Effector memory CD4-positive, alpha-beta T cell (primary cell): ENCODE data around the gene GSX2.

Experiments
- DNase-seq, 3 donors: peaks; one replicate each; pipeline ENCODE4 v3.0.0-alpha.2; 2020
- H3K27ac ChIP-seq: 2 replicates; pipeline ENCODE4 v1.7.0; 2013; ENCODE audit warnings: mild to moderate bottlenecking, low read length, moderate library complexity; ENCODE audit not compliant: insufficient read depth, poor library complexity, severe bottlenecking
- H3K27me3 ChIP-seq: replicated peaks from 2 replicates; pipeline ENCODE4 v1.7.0; 2013; ENCODE audit warnings: mild to moderate bottlenecking, low read length; ENCODE audit not compliant: insufficient read depth, control insufficient read depth, poor library complexity, severe bottlenecking
- H3K36me3 ChIP-seq: 2 replicates; pipeline ENCODE4 v1.7.0; 2013; ENCODE audit warnings: mild to moderate bottlenecking, low read length, moderate library complexity; ENCODE audit not compliant: control insufficient read depth, insufficient read depth
- H3K4me1 ChIP-seq: 2 replicates; pipeline ENCODE4 v1.7.0; 2013; ENCODE audit warnings: low read length, mild to moderate bottlenecking; ENCODE audit not compliant: control insufficient read depth, insufficient read depth, poor library complexity, severe bottlenecking
- H3K4me3 ChIP-seq: 2 replicates; pipeline ENCODE4 v1.7.0; 2013; ENCODE audit warnings: low read length, low read depth, mild to moderate bottlenecking; ENCODE audit not compliant: insufficient read depth, poor library complexity, severe bottlenecking
- H3K9me3 ChIP-seq: 2 replicates; pipeline ENCODE4 v1.7.0; 2013; ENCODE audit warnings: mild to moderate bottlenecking, low read length, moderate library complexity; ENCODE audit not compliant: control insufficient read depth

Gene GSX2

GRCh38 chr4:54062392-54062791, 37.6 kb upstream of the GSX2 start:
- H3K9me3 ChIP-seq = no peaks in the 10 kb centered on the region
- peaks cover 23% of the 10 kb centered on the region for H3K4me1 ChIP-seq
- peak overlapping the region; percentile 96 for H3K27ac ChIP-seq
- DNase-seq = no peak
- H3K4me3 ChIP-seq = peak overlapping the region; percentile 79
- no peaks in the 10 kb centered on the region for H3K36me3 ChIP-seq
- H3K27me3 ChIP-seq = no peaks in the 10 kb centered on the region

- H3K4me3 ChIP-seq = peak overlapping the region; percentile 79
- H3K27ac ChIP-seq = peak overlapping the region; percentile 96
- no peaks in the 10 kb centered on the region for H3K27me3 ChIP-seq
- DNase-seq = no peak
- H3K36me3 ChIP-seq = no peaks in the 10 kb centered on the region
- no peaks in the 10 kb centered on the region for H3K9me3 ChIP-seq
- H3K4me1 ChIP-seq = peaks cover 16% of the 10 kb centered on the region
These were observed 36.7 kb upstream of the GSX2 start for GRCh38 chr4:54063229-54063628.

GRCh38 chr4:54063737-54064316, 36.1 kb upstream of the GSX2 start:
- H3K27me3 ChIP-seq = no peaks in the 10 kb centered on the region
- no peaks in the 10 kb centered on the region for H3K9me3 ChIP-seq
- peak overlapping the region; percentile 79 for H3K4me3 ChIP-seq
- peaks cover 16% of the 10 kb centered on the region for H3K4me1 ChIP-seq
- DNase-seq = peak in 2 of 3 donors; percentile 12 to 27
- H3K36me3 ChIP-seq = no peaks in the 10 kb centered on the region
- peak overlapping the region; percentile 96 for H3K27ac ChIP-seq

GRCh38 chr4:54064317-54065111, 35.4 kb upstream of the GSX2 start, which contains the start of gene CHIC2:
Gene CHIC2 (minus strand): TSS chr4:54064605. CDS start chr4:54064300, 305 bp downstream.
- Histone ChIP-seq H3K9me3 (no peaks in the 10 kb centered on the region), H3K27me3 (no peaks in the 10 kb centered on the region), H3K36me3 (no peaks in the 10 kb centered on the region), H3K27ac (peak within 1 kb of the TSS; percentile 96), H3K4me3 (peak within 1 kb of the TSS; percentile 79), H3K4me1 (peaks cover 16% of the 10 kb centered on the region)
- peak; percentile 93 to 96 (median 94) for DNase-seq

GRCh38 chr4:54065282-54066087, 34.5 kb upstream of the GSX2 start:
- Histone ChIP-seq H3K4me1 (peaks cover 8% of the 10 kb centered on the region), H3K9me3 (no peaks in the 10 kb centered on the region), H3K4me3 (no peak overlapping the region), H3K27ac (peak overlapping the region; percentile 71), H3K36me3 (no peaks in the 10 kb centered on the region), H3K27me3 (no peaks in the 10 kb centered on the region)
- DNase-seq = no peak

- Histone ChIP-seq H3K27ac (no peak overlapping the region), H3K4me3 (no peak overlapping the region), H3K9me3 (no peaks in the 10 kb centered on the region), H3K4me1 (peaks cover 8% of the 10 kb centered on the region), H3K36me3 (no peaks in the 10 kb centered on the region), H3K27me3 (no peaks in the 10 kb centered on the region)
- DNase-seq = no peak
These were observed 33.9 kb upstream of the GSX2 start for GRCh38 chr4:54066088-54066415.

- Histone ChIP-seq H3K4me3 (no peak overlapping the region), H3K27ac (no peak overlapping the region), H3K27me3 (no peaks in the 10 kb centered on the region), H3K4me1 (peaks cover 4% of the 10 kb centered on the region), H3K36me3 (no peaks in the 10 kb centered on the region), H3K9me3 (no peaks in the 10 kb centered on the region)
- no peak for DNase-seq
These were observed 33.2 kb upstream of the GSX2 start for GRCh38 chr4:54066718-54067129.

- Histone ChIP-seq H3K4me3 (no peak overlapping the region), H3K36me3 (no peaks in the 10 kb centered on the region), H3K9me3 (no peaks in the 10 kb centered on the region), H3K27ac (no peak overlapping the region), H3K4me1 (no peaks in the 10 kb centered on the region), H3K27me3 (no peaks in the 10 kb centered on the region)
- DNase-seq = no peak
These were observed 32.8 kb upstream of the GSX2 start for GRCh38 chr4:54067166-54067565.

- H3K4me3 ChIP-seq = no peak overlapping the region
- DNase-seq = no peak
- H3K4me1 ChIP-seq = no peaks in the 10 kb centered on the region
- H3K9me3 ChIP-seq = no peaks in the 10 kb centered on the region
- H3K27me3 ChIP-seq = peaks cover 5% of the 10 kb centered on the region
- H3K36me3 ChIP-seq = no peaks in the 10 kb centered on the region
- no peak overlapping the region for H3K27ac ChIP-seq
These were observed 26.6 kb upstream of the GSX2 start for GRCh38 chr4:54073271-54073880.
